Naive B cell (primary cell): ENCODE measurements around the gene PTPRG. TPM values are rescaled to one million over a fixed set of nuclear protein-coding genes. Genes with fewer than 3 reads are reported as not detected.
A peak's percentile ranks its signal among the peaks of the same experiment; 100 is the strongest.

Experiments
- ATAC-seq, 2 donors: fragments of 150-1000 bp; cut with Tn5 transposase; 2 replicates each; pipeline ENCODE4 v1.10.0; 2021; ENCODE audit warnings: low read depth in 2 of 2, mild to moderate bottlenecking in 2 of 2, moderate library complexity in 2 of 2
- DNase-seq: peaks from one replicate; pipeline ENCODE4 v3.0.0; 2022
- H3K27ac Mint-ChIP-seq, 6 donors: one replicate each; pipeline ENCODE4 v1.8.0; 2020 to 2022; ENCODE audit warnings: mild to moderate bottlenecking in 6 of 6, mixed read lengths in 6 of 6, moderate library complexity in 5 of 6, inconsistent platforms in 2 of 6
- H3K27me3 Mint-ChIP-seq, 3 donors: one replicate each; pipeline ENCODE4 v1.8.0; 2021 to 2022; ENCODE audit warnings: mixed read lengths in 3 of 3, mild to moderate bottlenecking in 1 of 3
- H3K36me3 Mint-ChIP-seq, 2 donors: one replicate each; pipeline ENCODE4 v1.8.0; 2020 to 2022; ENCODE audit warnings: mixed read lengths in 2 of 2, inconsistent platforms in 1 of 2, mild to moderate bottlenecking in 1 of 2
- H3K4me1 Mint-ChIP-seq, 3 donors: one replicate each; pipeline ENCODE4 v1.8.0; 2020 to 2022; ENCODE audit warnings: mixed read lengths in 3 of 3, inconsistent platforms in 1 of 3, mild to moderate bottlenecking in 1 of 3, moderate library complexity in 1 of 3
- H3K4me3 Mint-ChIP-seq, 8 donors: one replicate each; pipeline ENCODE4 v1.8.0; 2020 to 2022; ENCODE audit warnings: mild to moderate bottlenecking in 8 of 8, mixed read lengths in 8 of 8, moderate library complexity in 8 of 8, inconsistent platforms in 2 of 8
- H3K9me3 Mint-ChIP-seq, 7 donors: one replicate each; pipeline ENCODE4 v1.8.0; 2020 to 2022; ENCODE audit warnings: mixed read lengths in 7 of 7, mild to moderate bottlenecking in 5 of 7, inconsistent platforms in 2 of 7, moderate library complexity in 1 of 7
- polyA plus RNA-seq, 6 donors: library from polyadenylated mRNA; unstranded; fragments of 300-500 nt; fragmentation: Illumina TruSeq; gene quantifications; one replicate each; pipeline ENCODE4 v1.2.3, GENCODE V29; 2021; ENCODE audit warnings: low read depth in 6 of 6

PTPRG gene
- polyA plus RNA-seq = under 1 TPM in 5 of 6 donors, not detected in 1; 0.05 to 0.20 (median 0.10) TPM

DNA sequence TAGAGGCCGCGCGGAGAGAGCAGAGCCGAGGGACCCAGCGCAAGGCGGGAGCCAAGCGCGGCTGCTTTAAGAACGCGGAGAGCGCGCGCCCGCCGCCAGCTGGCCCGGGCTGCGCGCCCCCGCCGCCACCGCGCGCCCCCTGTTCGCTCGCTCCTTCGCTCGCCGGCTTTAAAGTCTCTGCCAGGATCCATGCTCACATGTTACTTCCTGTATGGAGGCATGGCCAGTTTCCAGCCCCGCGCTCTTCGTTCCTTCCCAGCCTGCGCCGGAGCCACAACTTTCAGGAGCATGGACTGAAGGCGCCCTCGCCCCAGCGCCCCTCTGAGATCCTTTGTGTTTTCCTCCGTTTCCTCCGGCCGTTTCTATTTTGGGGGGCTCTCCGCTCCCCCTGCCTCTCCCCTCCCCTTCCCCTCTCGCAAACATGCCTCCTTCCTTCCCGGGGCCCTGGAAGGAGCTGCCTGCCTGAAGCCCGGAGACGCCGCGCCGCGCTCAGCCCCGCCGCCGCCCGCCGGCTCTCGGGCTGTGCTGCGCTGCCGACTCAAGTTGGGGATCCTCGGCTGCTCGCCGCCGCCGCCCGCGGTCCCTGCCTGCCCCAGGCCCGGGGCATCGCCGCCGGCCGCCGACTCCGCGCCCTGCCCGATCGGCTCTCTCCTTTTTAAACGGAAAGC is at the start of gene PTPRG:
TSS of gene PTPRG (plus strand) at position 198 of the 668 bp plus-strand sequence. CDS start 717 bp downstream, outside the sequence.
- Mint-ChIP-seq H3K27me3 (peaks cover 34 to 82% (median 64%) of the 10 kb centered on the region in 3 donors), H3K4me1 (peaks cover 8 to 14% (median 8%) of the 10 kb centered on the region in 3 donors), H3K27ac (no peak within 1 kb of the TSS), H3K36me3 (peaks cover 0 to 7% of the 10 kb centered on the region in 2 donors), H3K4me3 (peak within 1 kb of the TSS in 7 of 8 donors; percentile 45 to 91 (median 71)), H3K9me3 (peaks cover 0 to 17% (median 3%) of the 10 kb centered on the region in 7 donors)
- DNase-seq = no peak
- no peak for ATAC-seq

DNA sequence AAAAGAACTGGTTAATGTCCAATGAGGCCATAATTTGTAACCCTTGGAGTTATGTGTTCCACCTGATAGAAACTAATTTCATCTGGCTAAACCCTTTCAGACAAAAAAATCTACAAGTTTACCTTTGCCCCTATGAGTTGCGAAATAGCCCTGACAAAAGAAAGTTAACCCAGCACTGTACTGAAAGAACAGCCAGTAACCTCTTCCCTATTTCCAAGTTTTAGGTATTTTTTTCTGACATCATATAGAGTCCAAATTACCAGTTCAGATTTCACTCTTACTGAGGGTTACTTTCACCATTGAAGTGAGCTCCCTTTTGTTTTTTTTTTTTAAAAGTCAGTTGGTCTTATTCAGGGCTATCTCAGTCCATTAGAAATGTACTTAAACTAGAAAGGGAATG is 42.8 kb upstream of the PTPRG start:
- Mint-ChIP-seq H3K36me3 (no peaks in the 10 kb centered on the region), H3K27me3 (peaks cover 0 to 7% (median 0%) of the 10 kb centered on the region in 3 donors), H3K27ac (no peak overlapping the region), H3K4me3 (no peak overlapping the region), H3K4me1 (no peaks in the 10 kb centered on the region), H3K9me3 (peaks cover 0 to 15% (median 9%) of the 10 kb centered on the region in 7 donors)
- no peak for DNase-seq
- no peak for ATAC-seq

DNA sequence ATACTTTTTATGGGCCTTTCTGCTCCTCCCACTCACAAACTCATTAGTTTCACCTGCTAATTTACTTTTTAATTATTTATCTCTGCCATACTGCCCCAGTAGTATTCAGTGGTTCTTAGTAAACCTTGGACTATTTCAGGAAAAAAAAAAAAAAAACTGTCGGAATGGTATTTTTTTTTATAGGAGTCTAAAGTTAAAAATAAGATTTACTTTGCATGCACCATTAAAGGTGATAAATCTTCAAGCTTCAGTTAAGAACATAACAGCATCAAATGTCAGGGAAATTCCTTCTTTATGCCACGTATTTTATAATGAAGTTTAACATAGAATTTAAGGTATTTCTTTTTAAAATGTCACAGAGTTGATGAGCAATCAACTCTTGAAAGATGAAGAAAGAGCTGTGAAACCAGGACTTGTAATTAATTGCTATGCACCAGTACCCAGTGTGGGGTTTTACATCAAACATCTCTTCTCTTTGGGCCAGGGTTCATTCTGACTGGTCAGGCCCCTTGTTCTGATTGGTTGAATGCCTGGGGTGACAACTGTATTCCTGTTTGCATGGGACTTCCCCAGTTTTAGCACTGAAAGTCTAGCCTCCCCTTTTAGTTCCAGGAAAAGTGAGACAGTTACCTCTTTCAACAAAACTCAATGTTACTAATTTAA is 40.3 kb upstream of the PTPRG start:
- Mint-ChIP-seq H3K9me3 (peaks cover 0 to 9% (median 4%) of the 10 kb centered on the region in 7 donors), H3K4me3 (no peak overlapping the region), H3K4me1 (no peaks in the 10 kb centered on the region), H3K36me3 (no peaks in the 10 kb centered on the region), H3K27me3 (peaks cover 0 to 3% (median 0%) of the 10 kb centered on the region in 3 donors), H3K27ac (no peak overlapping the region)
- no peak for DNase-seq
- ATAC-seq = no peak

DNA sequence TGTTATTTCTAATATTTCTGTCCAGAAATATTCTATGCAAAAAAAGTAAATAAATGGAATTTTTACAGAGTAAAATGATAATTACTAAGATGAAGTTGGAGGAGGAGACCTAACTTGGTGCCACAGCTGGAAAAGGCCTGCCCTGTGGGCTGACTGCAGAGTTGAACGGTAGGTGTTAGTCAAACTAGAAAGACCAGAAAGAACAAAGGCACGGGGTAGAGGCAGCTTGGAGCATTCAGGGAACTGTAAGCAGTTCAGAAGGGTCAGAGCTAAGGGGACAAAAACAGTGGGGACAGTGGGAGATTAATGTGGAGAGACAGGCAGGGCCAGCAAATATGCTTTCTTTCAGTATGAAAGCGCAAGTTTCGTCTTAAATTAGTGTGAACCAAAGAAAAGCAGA is 39.3 kb upstream of the PTPRG start:
- peak overlapping the region in 1 of 6 donors; percentile 33 for H3K27ac Mint-ChIP-seq
- no peak for ATAC-seq
- peaks cover 0 to 3% (median 0%) of the 10 kb centered on the region in 3 donors for H3K27me3 Mint-ChIP-seq
- no peaks in the 10 kb centered on the region for H3K36me3 Mint-ChIP-seq
- H3K9me3 Mint-ChIP-seq = peaks cover 0 to 3% (median under 1%) of the 10 kb centered on the region in 7 donors
- no peaks in the 10 kb centered on the region for H3K4me1 Mint-ChIP-seq
- no peak for DNase-seq
- H3K4me3 Mint-ChIP-seq = no peak overlapping the region

DNA sequence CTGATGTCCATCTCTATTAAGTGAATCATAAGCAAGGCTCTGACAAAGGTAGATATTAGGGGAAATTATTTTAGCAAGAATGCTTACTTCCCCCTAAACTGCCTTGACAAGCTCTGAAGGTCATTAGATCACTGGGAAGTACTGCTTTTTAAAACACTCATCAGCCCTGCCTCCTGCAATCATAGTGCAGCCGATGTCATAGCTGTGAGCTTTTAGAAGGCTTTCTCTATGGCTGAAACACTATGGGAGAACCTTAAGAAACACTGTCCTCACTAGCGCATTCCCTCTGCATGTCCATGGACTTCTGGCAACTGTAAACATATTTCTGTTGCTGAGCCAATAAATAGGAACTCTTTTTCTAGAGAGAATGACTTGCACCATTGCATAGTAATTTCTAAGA is 38.7 kb upstream of the PTPRG start:
- Mint-ChIP-seq H3K27me3 (no peaks in the 10 kb centered on the region), H3K36me3 (no peaks in the 10 kb centered on the region), H3K27ac (no peak overlapping the region), H3K4me1 (no peaks in the 10 kb centered on the region), H3K4me3 (no peak overlapping the region), H3K9me3 (peaks cover 0 to 4% (median 0%) of the 10 kb centered on the region in 7 donors)
- no peak for DNase-seq
- no peak for ATAC-seq

DNA sequence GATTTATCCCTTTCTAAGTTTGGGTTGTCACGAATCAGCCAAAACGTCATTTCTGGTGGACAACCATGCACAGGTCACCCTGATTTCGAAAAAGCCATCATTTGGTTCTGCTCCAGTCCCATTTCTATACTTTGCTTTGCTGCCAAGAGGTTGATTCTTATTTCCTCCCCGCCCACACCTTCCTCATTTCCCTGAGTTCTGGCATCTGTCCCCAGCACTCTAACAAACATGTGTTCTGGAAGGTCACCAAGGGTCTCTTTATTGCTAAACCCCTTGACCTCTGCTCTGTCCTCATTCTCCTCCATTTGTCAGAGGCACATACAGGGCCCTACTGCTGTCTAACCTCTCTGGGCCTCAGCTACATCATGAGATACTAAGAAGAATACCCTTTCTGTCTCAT is 36.4 kb upstream of the PTPRG start:
- DNase-seq (no peak), ATAC-seq (no peak)
- Mint-ChIP-seq H3K4me1 (no peaks in the 10 kb centered on the region), H3K27me3 (no peaks in the 10 kb centered on the region), H3K27ac (peak overlapping the region in 1 of 6 donors; percentile 49), H3K9me3 (peaks cover 0 to 4% (median 0%) of the 10 kb centered on the region in 7 donors), H3K4me3 (no peak overlapping the region), H3K36me3 (no peaks in the 10 kb centered on the region)

DNA sequence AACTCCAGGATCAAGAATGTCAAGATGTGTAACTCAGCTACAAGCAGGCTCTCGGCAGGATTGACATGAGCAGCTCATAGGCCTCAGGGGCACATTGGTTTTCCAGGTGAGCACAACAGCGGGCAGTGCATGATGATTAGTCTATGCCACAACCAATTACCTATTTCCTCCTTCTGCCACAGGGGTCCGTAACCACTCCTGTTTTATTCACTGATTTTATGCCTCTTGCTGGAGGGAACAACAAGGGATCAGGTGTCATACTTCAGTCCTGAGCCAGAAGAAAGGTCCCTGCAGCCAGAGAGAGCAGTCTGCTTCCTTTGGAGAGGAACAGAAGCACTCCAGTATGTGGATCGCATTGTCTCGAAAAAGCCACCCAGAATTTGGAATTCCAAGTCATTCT is 35.1 kb upstream of the PTPRG start:
- Mint-ChIP-seq H3K27me3 (no peaks in the 10 kb centered on the region), H3K36me3 (no peaks in the 10 kb centered on the region), H3K9me3 (peaks cover 0 to 4% (median 0%) of the 10 kb centered on the region in 7 donors), H3K4me3 (no peak overlapping the region), H3K4me1 (no peaks in the 10 kb centered on the region), H3K27ac (no peak overlapping the region)
- ATAC-seq = no peak
- no peak for DNase-seq

DNA sequence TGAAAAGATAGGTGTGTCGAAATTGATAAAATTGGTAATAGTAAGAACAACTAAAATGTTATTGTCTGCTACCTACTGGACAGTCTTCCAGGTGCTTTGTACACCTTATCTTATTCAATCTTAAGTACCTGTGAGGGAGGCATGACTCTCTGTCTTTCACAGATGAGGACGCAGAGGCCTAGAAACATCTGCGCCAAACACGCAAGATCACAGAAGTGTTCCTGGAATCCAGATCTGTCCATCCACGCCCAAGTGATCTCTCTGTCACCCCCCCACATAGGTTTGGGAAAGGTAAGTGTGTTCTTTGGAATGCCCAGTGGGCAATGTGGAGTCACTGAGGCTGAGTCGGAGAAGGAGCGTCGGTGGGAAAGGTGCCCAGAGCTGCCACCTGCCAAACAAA is 34.4 kb upstream of the PTPRG start:
- no peak for DNase-seq
- H3K27ac Mint-ChIP-seq = no peak overlapping the region
- H3K27me3 Mint-ChIP-seq = no peaks in the 10 kb centered on the region
- no peaks in the 10 kb centered on the region for H3K4me1 Mint-ChIP-seq
- no peak overlapping the region for H3K4me3 Mint-ChIP-seq
- ATAC-seq = no peak
- H3K9me3 Mint-ChIP-seq = peaks cover 0 to 4% (median 0%) of the 10 kb centered on the region in 7 donors
- H3K36me3 Mint-ChIP-seq = no peaks in the 10 kb centered on the region

DNA sequence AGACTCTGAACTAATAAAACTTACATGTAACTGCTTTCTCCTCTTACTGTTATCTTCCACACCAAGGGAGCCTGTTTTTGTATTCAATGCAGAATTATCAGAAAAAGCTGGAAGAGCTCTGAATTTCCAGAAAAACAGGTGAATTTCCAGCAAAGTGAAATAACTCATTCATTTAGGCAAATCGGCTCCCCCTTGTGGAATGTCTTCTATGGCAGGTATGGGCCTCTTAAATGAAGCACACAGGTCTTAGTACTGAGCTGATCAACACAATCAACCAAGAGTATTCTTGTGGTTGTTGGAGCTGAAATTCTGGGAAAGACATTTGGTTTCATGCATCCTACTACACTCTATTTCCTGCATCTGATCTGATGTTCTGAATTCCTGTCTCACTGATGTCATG is 31.0 kb upstream of the PTPRG start:
- Mint-ChIP-seq H3K4me1 (no peaks in the 10 kb centered on the region), H3K27me3 (no peaks in the 10 kb centered on the region), H3K36me3 (no peaks in the 10 kb centered on the region), H3K27ac (no peak overlapping the region), H3K9me3 (peaks cover 0 to 4% (median 0%) of the 10 kb centered on the region in 7 donors), H3K4me3 (no peak overlapping the region)
- ATAC-seq = no peak
- DNase-seq = no peak

DNA sequence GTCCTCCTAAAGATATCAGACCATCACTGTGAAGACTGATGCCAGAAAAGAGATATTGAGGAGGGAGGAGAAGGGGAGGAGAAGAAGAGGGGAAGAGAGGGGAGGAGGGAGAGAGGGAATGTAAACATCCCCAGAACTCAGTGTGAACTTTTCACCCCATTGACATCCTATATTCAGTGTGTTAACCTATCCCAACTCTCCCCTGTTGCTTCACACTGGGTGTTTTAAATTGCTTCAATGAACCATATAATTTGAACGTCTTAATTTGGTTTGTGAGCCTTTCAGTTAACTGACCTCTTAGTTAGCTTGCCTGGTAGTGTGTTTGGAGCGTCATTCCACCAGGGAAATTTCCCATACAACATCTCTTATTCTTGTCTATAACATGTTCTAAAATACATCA is 29.8 kb upstream of the PTPRG start:
- H3K4me3 Mint-ChIP-seq = no peak overlapping the region
- H3K27me3 Mint-ChIP-seq = no peaks in the 10 kb centered on the region
- H3K4me1 Mint-ChIP-seq = no peaks in the 10 kb centered on the region
- peaks cover 0 to 4% (median 0%) of the 10 kb centered on the region in 7 donors for H3K9me3 Mint-ChIP-seq
- no peaks in the 10 kb centered on the region for H3K36me3 Mint-ChIP-seq
- DNase-seq (no peak), ATAC-seq (no peak)
- H3K27ac Mint-ChIP-seq = no peak overlapping the region

DNA sequence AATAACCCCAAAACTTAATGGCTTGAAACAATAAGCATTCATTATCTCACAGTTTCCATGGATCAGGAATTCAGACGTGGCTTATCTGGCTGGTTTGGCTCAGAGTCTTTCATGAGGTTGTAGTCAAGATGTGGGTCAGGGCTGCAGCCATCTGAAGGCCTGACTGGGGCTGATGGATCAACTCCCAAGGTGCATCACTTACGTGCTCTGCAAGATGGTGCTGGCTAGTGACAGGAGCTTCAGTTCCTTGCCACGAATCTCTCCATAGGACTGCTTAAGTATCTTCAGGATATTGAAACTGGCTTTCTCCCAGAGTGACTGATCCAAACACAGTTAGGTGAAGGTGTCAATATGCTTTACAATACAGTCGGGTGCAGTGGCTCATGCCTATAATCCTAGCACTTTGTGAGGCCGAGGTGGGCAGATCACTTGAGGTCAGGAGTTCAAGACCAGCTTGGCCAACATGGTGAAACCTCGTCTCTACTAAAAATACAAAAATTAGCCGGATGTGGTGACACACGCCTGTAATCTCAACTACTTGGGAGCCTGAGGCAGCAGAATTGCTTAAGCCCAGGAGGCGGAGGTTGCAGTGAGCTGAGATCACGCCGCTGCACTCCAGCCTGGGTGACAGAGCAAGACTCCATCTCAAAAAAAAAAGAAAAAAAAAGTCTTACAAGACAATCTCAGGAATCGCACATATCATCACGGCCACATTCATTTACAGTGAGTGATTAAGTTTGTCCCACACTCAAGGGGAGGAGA is 28.5 kb upstream of the PTPRG start:
- H3K36me3 Mint-ChIP-seq = no peaks in the 10 kb centered on the region
- H3K4me3 Mint-ChIP-seq = no peak overlapping the region
- no peaks in the 10 kb centered on the region for H3K27me3 Mint-ChIP-seq
- H3K27ac Mint-ChIP-seq = no peak overlapping the region
- ATAC-seq (no peak), DNase-seq (no peak)
- H3K4me1 Mint-ChIP-seq = no peaks in the 10 kb centered on the region
- no peaks in the 10 kb centered on the region for H3K9me3 Mint-ChIP-seq

DNA sequence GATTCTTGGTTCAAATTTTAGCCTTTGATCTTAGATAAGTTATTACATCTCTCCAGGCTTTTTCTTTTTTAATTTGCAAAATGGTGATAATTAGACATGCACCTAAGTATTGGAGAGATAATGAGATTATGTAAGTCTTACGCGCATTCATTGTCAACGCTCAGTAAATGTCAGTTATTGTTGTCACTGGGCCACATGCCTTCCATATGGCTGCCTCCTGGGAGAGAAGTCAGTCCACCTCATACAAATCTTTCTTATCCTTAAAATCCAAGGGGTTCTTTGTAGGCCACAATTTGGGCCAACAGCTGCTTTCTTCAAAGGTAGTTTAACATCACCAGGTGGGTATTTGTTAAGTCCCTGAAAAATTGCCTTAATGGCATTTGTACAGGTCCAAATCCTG is 25.5 kb upstream of the PTPRG start:
- no peaks in the 10 kb centered on the region for H3K27me3 Mint-ChIP-seq
- H3K9me3 Mint-ChIP-seq = no peaks in the 10 kb centered on the region
- DNase-seq = no peak
- no peaks in the 10 kb centered on the region for H3K36me3 Mint-ChIP-seq
- no peak for ATAC-seq
- H3K4me3 Mint-ChIP-seq = no peak overlapping the region
- no peaks in the 10 kb centered on the region for H3K4me1 Mint-ChIP-seq
- H3K27ac Mint-ChIP-seq = no peak overlapping the region

DNA sequence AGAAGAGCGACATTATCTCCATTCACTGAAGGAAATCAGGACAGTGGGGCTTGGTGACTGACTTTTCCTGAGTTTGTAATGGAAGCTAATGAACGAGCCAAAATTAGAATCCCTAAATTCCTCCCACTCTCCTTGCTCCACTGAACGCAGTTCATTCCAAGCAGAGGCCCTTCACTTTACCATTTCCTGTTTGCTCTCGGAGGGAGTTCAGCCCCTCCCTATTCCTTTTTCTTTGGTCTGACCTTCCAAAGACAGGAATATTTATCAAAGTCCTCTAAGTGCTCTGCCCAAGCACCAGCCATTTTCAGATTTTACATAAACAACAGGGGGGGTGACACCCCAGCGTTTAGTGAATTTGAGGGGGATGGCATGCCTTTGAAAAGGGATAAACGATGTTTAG is 24.0 kb upstream of the PTPRG start:
- no peaks in the 10 kb centered on the region for H3K4me1 Mint-ChIP-seq

More for the DNA sequence above, 24.0 kb upstream of the PTPRG start:
- H3K9me3 Mint-ChIP-seq = peaks cover 0 to 3% (median 0%) of the 10 kb centered on the region in 7 donors
- no peak overlapping the region for H3K27ac Mint-ChIP-seq
- peaks cover 0 to 8% (median 0%) of the 10 kb centered on the region in 3 donors for H3K27me3 Mint-ChIP-seq
- DNase-seq = no peak
- no peaks in the 10 kb centered on the region for H3K36me3 Mint-ChIP-seq
- H3K4me3 Mint-ChIP-seq = no peak overlapping the region
- no peak for ATAC-seq
